GM12874 (cell line): ENCODE data around the gene SPO11.

ENCODE experiments used
- TF ChIP-seq, protein P1 (sequence below): IDR thresholded peaks from 2 replicates; pipeline ENCODE4 v1.5.1; 2011; ENCODE audit warnings: low read depth, mild to moderate bottlenecking, control low read depth, low read length, moderate library complexity; ENCODE audit not compliant: insufficient read depth

SPO11 gene

DNA sequence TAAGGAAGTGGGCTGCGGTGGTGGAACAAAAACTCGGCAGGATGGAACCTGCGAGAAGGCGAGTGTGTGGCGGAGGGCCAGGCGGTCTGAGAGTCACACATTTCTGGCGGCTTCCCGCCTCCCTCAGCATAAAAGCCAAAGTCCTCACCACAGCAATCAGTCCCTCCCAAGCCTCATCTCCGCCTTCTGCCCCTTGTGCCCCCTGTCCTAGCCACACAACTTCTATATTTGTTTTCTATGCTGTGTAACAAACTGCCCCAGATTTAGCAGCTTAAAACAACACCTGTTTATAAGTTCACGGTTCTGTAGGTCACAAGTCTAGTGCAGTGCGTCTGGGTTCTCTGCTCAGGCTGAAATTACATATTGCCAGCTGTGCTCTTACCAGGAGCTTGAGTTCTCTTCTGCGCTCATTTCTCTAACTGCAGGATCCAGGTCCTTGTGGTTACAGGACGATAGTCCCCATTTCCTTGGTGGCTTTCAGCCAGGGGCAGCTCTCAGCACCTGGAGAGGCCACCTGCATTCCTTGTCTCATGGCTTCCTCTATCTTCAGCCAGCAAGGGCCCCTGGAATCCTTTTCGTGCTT is 11.7 kb upstream of the SPO11 start:
- TF ChIP-seq, protein P1, sequence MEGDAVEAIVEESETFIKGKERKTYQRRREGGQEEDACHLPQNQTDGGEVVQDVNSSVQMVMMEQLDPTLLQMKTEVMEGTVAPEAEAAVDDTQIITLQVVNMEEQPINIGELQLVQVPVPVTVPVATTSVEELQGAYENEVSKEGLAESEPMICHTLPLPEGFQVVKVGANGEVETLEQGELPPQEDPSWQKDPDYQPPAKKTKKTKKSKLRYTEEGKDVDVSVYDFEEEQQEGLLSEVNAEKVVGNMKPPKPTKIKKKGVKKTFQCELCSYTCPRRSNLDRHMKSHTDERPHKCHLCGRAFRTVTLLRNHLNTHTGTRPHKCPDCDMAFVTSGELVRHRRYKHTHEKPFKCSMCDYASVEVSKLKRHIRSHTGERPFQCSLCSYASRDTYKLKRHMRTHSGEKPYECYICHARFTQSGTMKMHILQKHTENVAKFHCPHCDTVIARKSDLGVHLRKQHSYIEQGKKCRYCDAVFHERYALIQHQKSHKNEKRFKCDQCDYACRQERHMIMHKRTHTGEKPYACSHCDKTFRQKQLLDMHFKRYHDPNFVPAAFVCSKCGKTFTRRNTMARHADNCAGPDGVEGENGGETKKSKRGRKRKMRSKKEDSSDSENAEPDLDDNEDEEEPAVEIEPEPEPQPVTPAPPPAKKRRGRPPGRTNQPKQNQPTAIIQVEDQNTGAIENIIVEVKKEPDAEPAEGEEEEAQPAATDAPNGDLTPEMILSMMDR = no peak

DNA sequence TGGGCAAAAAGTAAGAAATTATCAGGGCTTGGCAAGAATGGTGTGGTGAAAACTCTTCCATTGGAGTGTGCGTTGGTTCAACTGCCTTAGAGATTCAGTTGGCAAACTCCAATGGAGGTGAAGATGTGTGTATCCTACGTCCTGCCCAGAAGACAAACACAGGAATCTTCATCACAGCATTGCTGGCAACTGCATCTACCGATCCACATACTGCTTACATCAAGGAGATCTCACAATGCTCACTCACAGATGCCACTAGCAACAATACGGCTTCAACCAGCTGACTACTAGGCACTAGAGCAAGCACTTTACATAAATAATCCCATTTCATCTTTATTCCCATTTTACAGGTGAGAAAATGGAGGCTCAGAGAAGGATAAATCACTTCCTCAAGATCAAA is 10.0 kb upstream of the SPO11 start:
- TF ChIP-seq, protein P1 = no peak

DNA sequence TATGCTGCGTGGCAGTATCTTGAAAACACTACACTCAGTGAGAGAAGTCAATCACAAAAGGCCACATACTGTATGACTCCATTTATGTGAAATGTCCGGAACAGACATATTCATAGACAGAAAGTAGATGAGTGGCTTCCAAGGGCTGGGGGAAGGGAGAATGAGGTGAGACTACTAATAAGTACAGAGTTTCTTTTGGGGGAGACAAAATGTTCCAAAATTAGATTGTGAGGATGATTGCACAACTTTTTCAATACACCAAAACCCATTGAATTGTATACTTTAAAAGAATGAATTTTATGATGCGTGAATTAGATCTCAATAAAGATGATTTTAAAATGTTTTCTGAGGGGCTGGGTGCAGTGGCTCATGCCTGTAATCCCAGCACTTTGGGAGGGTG is 9.2 kb upstream of the SPO11 start:
- TF ChIP-seq, protein P1 = no peak

DNA sequence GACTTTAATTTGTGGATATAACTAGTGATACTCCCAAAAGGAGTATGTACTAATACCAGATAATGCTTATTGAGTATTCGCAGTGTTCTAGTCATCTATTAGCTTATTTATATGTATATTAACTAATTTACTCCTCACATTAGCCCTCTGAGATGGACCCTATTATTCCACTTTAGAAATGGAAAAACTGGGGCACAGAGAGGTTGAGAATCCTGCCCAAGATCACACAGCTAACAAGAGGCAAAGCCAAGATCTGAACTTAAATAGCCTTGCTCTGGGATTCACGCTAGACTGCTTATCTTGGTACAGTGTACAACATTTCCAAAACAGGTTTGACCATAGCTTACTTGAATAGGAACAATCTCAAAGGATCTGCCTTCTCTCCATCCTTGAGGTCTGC is 8.5 kb upstream of the SPO11 start:
- TF ChIP-seq, protein P1 = no peak

DNA sequence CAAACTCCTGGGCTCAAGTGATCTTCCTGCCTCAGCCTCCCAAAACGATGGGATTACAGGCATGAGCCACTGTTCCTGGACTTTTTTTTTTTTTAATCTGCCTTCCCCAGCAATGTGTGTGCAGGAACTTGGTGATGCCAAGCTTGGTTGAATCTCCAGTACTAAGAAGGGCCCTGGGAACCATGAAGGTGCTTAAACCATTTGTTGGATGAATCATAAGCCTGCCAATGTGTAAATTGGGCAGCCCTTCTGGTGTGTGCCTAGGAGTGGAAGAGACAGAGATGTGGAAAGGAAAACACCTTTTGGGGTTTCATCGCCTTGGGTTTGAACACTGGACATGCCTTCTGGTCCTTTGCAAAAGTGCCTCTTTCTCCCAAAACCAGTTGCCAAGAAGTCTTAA is 7.1 kb upstream of the SPO11 start:
- TF ChIP-seq, protein P1 = no peak

DNA sequence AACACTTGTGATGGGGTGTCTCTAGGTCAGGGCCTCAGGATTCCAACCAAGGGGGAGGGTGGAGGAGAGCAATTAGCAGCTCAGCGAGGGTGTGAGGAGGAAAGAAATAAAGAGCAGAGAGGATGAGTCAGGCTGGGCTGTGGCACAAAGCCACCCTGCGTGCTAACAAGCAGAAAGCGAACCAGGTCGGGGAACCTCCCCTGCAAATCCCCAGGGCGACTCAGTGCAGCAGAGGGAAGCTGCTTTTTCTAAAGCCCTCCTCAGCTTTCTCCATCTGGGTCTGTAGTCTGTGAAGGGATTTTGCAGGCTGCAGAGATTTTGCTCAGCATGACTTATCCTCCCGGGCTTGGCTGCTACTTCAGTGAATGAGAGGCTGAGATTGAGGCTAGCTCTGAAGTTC is 6.6 kb upstream of the SPO11 start:
- TF ChIP-seq, protein P1 = no peak

DNA sequence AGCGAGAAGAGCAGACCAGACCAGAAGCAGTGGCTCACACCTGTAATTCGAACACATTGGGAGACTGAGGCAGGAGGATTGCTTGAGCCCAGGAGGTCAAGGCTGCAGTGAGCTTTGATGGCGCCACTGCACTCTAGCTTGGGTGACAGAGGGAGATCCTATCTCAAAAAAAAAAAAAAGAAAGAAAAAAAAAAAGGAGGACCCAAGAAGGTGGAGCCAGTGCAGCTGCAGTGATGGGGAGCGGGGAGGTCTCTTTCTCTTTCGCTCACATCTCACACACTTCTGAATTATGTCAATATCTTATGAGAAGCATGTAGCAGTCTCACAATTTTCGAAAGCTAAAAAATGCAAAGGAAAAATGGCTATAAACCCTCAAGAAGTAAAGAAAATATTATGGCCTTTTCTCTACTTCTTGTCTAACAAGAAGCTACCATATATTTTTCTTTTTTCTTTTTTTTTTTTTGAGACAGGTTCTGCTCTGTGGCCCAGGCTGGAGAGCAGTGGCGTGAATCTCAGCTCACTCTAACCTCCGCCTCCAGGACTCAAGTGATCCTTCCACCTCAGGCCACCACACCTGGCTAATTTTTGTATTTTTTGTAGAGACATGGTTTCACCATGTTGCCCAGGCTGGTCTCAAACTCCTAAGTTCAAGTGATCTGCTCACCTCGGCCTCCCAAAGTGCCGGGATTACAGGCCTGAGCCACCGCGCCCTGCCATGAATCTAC is 3.8 kb upstream of the SPO11 start:
- TF ChIP-seq, protein P1 = no peak
